ENCODE results near the gene CACNA1B. TPM values are rescaled to one million over a fixed set of nuclear protein-coding genes. Genes with fewer than 3 reads are reported as not detected.

CACNA1B gene
- total and polyA plus RNA-seq, 2 donors (not counting 1 experiment from before 2014, with no cell fraction given) = 0.15 TPM; not detected in 1

- WGBS (ENCODE audit: insufficient coverage) = 97% methylated on average over 6 of the region's 8 CpGs
- POLR2A ChIA-PET = no interaction called here
- peak overlapping the region; percentile 23 for H3K4me3 Mint-ChIP-seq
Observed at GRCh38 chr9:137879566-137880150, 2.1 kb downstream of the CACNA1B start.

More at GRCh38 chr9:137879566-137880150, 2.1 kb downstream of the CACNA1B start:
- TF ChIP-seq EZH2 (IDR thresholded peaks at IDR 0.05; ENCODE audit: borderline replicate concordance, insufficient read depth, low read depth, low read length, poor library complexity, severe bottlenecking) = no peak
- TF ChIP-seq CTCF (IDR thresholded peaks at IDR 0.05) = no peak
- Histone ChIP-seq H3K36me3 (replicated peaks in 1 of 2; ENCODE audit: control extremely low read depth in 1 of 2, control insufficient read depth in 1 of 2, extremely low read depth in 1 of 2, insufficient read depth in 2 of 2, low read length in 1 of 2) (no peaks in the 10 kb centered on the region), H3K27me3 (replicated peaks in 1 of 4; ENCODE audit: control extremely low read depth in 1 of 4, control insufficient read depth in 3 of 4, insufficient read depth in 4 of 4, low read length in 3 of 4) (peaks cover 0 to 26% (median 5%) of the 10 kb centered on the region in 4 experiments), H3K4me2 (replicated peaks; ENCODE audit: low read depth, low read length, poor library complexity, severe bottlenecking) (no peak overlapping the region), H3K27ac (ENCODE audit: low read length in 2 of 2) (no peak overlapping the region), H3K4me1 (ENCODE audit: control insufficient read depth in 2 of 2, insufficient read depth in 2 of 2, low read length in 2 of 2) (peaks cover 0 to 4% of the 10 kb centered on the region in 2 donors), H3K9me3 (ENCODE audit: control extremely low read depth in 1 of 3, control insufficient read depth in 2 of 3, insufficient read depth in 1 of 3, low read length in 2 of 3) (peaks cover 0 to 32% (median 0%) of the 10 kb centered on the region in 3 donors), H3K79me2 (ENCODE audit: control insufficient read depth, insufficient read depth, low read length) (no peaks in the 10 kb centered on the region), H2AFZ (ENCODE audit: insufficient read depth, low read depth, low read length, poor library complexity, severe bottlenecking) (no peak overlapping the region), H3K9ac (ENCODE audit: low read length) (no peak overlapping the region), H4K20me1 (ENCODE audit: control insufficient read depth, insufficient read depth, low read length, poor library complexity, severe bottlenecking) (no peaks in the 10 kb centered on the region), H3K4me3 (ENCODE audit: control extremely low read depth in 1 of 5, extremely low read depth in 1 of 5, insufficient read depth in 1 of 5, low read depth in 2 of 5, low read length in 4 of 5) (no peak overlapping the region)
- no peaks in the 10 kb centered on the region for H3K9me3 Mint-ChIP-seq (ENCODE audit: insufficient read depth)
- no peak overlapping the region for H3K27ac Mint-ChIP-seq
- no peak for ATAC-seq (ENCODE audit: low read depth)
- H3K4me1 Mint-ChIP-seq = peaks cover 3% of the 10 kb centered on the region
- CTCF ChIA-PET = no interaction called here
- no peak for DNase-seq
- intact Hi-C loops (cut with micrococcal nuclease) = no loop called here
- H3K27me3 Mint-ChIP-seq = peaks cover 32% of the 10 kb centered on the region
